H9 (cell line): Measurements from ENCODE around the gene PPFIBP2. TPM values are rescaled to one million over a fixed set of nuclear protein-coding genes. Genes with fewer than 3 reads are reported as not detected.

Source experiments
- DNase-seq: peaks from one replicate; pipeline ENCODE4 v3.0.0-alpha.2; 2017
- H2AFZ ChIP-seq: one replicate; pipeline ENCODE4 v1.6.1; 2013; ENCODE audit warnings: mild to moderate bottlenecking, low read length, control low read depth, moderate library complexity
- H2AK5ac ChIP-seq: 2 replicates; pipeline ENCODE4 v1.6.1; 2013; ENCODE audit warnings: low read length, control low read depth, mixed read lengths; ENCODE audit not compliant: insufficient read length
- H2BK120ac ChIP-seq: one replicate; pipeline ENCODE4 v1.6.1; 2013; ENCODE audit warnings: low read depth, mild to moderate bottlenecking, low read length, control low read depth, inconsistent platforms; ENCODE audit not compliant: poor library complexity, severe bottlenecking
- H2BK12ac ChIP-seq: 2 replicates; pipeline ENCODE4 v1.6.1; 2013; ENCODE audit warnings: low read length, control low read depth, mixed read lengths, low read depth; ENCODE audit not compliant: insufficient read length
- H2BK15ac ChIP-seq: 2 replicates; pipeline ENCODE4 v1.6.1; 2013; ENCODE audit warnings: low read depth, low read length, control low read depth
- H2BK20ac ChIP-seq: one replicate; pipeline ENCODE4 v1.6.1; 2013; ENCODE audit warnings: low read depth, mild to moderate bottlenecking, low read length, control low read depth, inconsistent platforms; ENCODE audit not compliant: poor library complexity, severe bottlenecking
- H2BK5ac ChIP-seq: 2 replicates; pipeline ENCODE4 v1.6.1; 2013; ENCODE audit warnings: low read length, control low read depth, mixed read lengths; ENCODE audit not compliant: insufficient read length
- H3K14ac ChIP-seq: 2 replicates; pipeline ENCODE4 v1.6.1; 2013; ENCODE audit warnings: low read length, control low read depth; ENCODE audit not compliant: insufficient read depth
- H3K18ac ChIP-seq: 2 replicates; pipeline ENCODE4 v1.6.1; 2013; ENCODE audit warnings: low read depth, mild to moderate bottlenecking, mixed read lengths, low read length, control low read depth; ENCODE audit not compliant: insufficient read length
- H3K23ac ChIP-seq: 2 replicates; pipeline ENCODE4 v1.6.1; 2013; ENCODE audit warnings: low read length, control low read depth, mixed read lengths, low read depth; ENCODE audit not compliant: insufficient read length
- H3K23me2 ChIP-seq: 2 replicates; pipeline ENCODE4 v1.6.1; 2013; ENCODE audit warnings: low read depth, mild to moderate bottlenecking, mixed read lengths, low read length, control low read depth; ENCODE audit not compliant: insufficient read length, poor library complexity, severe bottlenecking
- H3K27ac ChIP-seq: 2 replicates; pipeline ENCODE4 v1.5.1; 2013; ENCODE audit warnings: low read length, control low read depth, mixed read lengths, low read depth; ENCODE audit not compliant: insufficient read length
- H3K27me3 ChIP-seq: 2 replicates; pipeline ENCODE4 v1.6.1; 2013; ENCODE audit warnings: low read length, control low read depth, inconsistent platforms; ENCODE audit not compliant: insufficient read depth
- H3K4ac ChIP-seq: 2 replicates; pipeline ENCODE4 v1.6.1; 2013; ENCODE audit warnings: low read depth, mild to moderate bottlenecking, control low read depth, inconsistent platforms, low read length, moderate library complexity
- H3K4me1 ChIP-seq: 2 replicates; pipeline ENCODE4 v1.6.1; 2013; ENCODE audit warnings: low read length, control low read depth, inconsistent platforms; ENCODE audit not compliant: insufficient read depth
- H3K4me2 ChIP-seq: 2 replicates; pipeline ENCODE4 v1.6.1; 2013; ENCODE audit warnings: low read length, control low read depth, mixed read lengths; ENCODE audit not compliant: insufficient read length, insufficient read depth
- H3K56ac ChIP-seq: 2 replicates; pipeline ENCODE4 v1.6.1; 2013; ENCODE audit warnings: low read depth, mild to moderate bottlenecking, mixed read lengths, low read length, control low read depth; ENCODE audit not compliant: insufficient read length
- H3K79me1 ChIP-seq: 2 replicates; pipeline ENCODE4 v1.6.1; 2013; ENCODE audit warnings: low read depth, mild to moderate bottlenecking, moderate library complexity, low read length, control low read depth, inconsistent platforms; ENCODE audit not compliant: insufficient read depth, poor library complexity, severe bottlenecking
- H3K79me2 ChIP-seq: 2 replicates; pipeline ENCODE4 v1.6.1; 2013; ENCODE audit warnings: low read length, control low read depth, inconsistent platforms; ENCODE audit not compliant: insufficient read depth
- H3K9ac ChIP-seq: 2 replicates; pipeline ENCODE4 v1.6.1; 2013; ENCODE audit warnings: low read length, control low read depth, mixed read lengths; ENCODE audit not compliant: insufficient read length; ENCODE audit errors: extremely low read depth
- H3K9me3 ChIP-seq: one replicate; pipeline ENCODE4 v1.6.1; 2013; ENCODE audit warnings: low read depth, low read length, inconsistent platforms; ENCODE audit not compliant: control insufficient read depth
- H3T11ph ChIP-seq: one replicate; pipeline ENCODE4 v1.6.1; 2013; ENCODE audit warnings: mild to moderate bottlenecking, low read length, control low read depth, inconsistent platforms
- H4K20me1 ChIP-seq: one replicate; pipeline ENCODE4 v1.6.1; 2013; ENCODE audit not compliant: control insufficient read depth, insufficient read length, insufficient read depth
- H4K5ac ChIP-seq: 2 replicates; pipeline ENCODE4 v1.6.1; 2013; ENCODE audit warnings: low read depth, mild to moderate bottlenecking, mixed read lengths, low read length, control low read depth; ENCODE audit not compliant: insufficient read length
- H4K8ac ChIP-seq: replicated peaks from 2 replicates; pipeline ENCODE4 v1.6.1; 2013; ENCODE audit warnings: low read length, control low read depth, mixed read lengths, low read depth; ENCODE audit not compliant: insufficient read length
- H4K91ac ChIP-seq: 2 replicates; pipeline ENCODE4 v1.6.1; 2013; ENCODE audit warnings: low read depth, mild to moderate bottlenecking, moderate library complexity, mixed read lengths, low read length, control low read depth; ENCODE audit not compliant: insufficient read length
- H3K27ac Mint-ChIP-seq, 3 experiments: 2 replicates in 2 of 3; 3 replicates in 1 of 3; pipeline ENCODE4 v1.8.0; 2020 to 2021; ENCODE audit warnings: mixed read lengths in 3 of 3, mild to moderate bottlenecking in 1 of 3, moderate library complexity in 1 of 3
- H3K27me3 Mint-ChIP-seq: 2 replicates; pipeline ENCODE4 v1.8.0; 2021; ENCODE audit warnings: low read depth, mild to moderate bottlenecking, moderate library complexity, mixed read lengths
- H3K36me3 Mint-ChIP-seq, 3 experiments: 2 replicates in 2 of 3; 3 replicates in 1 of 3; pipeline ENCODE4 v1.8.0; 2020 to 2021; ENCODE audit warnings: low read depth in 3 of 3, mixed read lengths in 3 of 3; ENCODE audit not compliant: insufficient read depth in 1 of 3
- H3K4me1 Mint-ChIP-seq, 2 experiments: 2 replicates each; pipeline ENCODE4 v1.8.0; 2020; ENCODE audit warnings: mixed read lengths in 2 of 2
- H3K4me3 Mint-ChIP-seq, 2 experiments: 2 replicates in 1 of 2; 3 replicates in 1 of 2; pipeline ENCODE4 v1.8.0; 2020 to 2021; ENCODE audit warnings: mild to moderate bottlenecking in 2 of 2, mixed read lengths in 2 of 2, moderate library complexity in 1 of 2
- H3K9me3 Mint-ChIP-seq, 2 experiments: 2 replicates in 1 of 2; 3 replicates in 1 of 2; pipeline ENCODE4 v1.8.0; 2020; ENCODE audit warnings: mild to moderate bottlenecking in 2 of 2, mixed read lengths in 2 of 2, moderate library complexity in 1 of 2
- WGBS: extraction: QIAGEN DNeasy Blood & Tissue Kit; methylation state at CpG from one replicate; pipeline ENCODE4 v1.1.7; 2013; ENCODE audit warnings: missing lambda C conversion rate, low lambda C conversion rate, mixed read lengths; ENCODE audit not compliant: insufficient read length; ENCODE audit errors: extremely low coverage; 5-methylcytosine and 5-hydroxymethylcytosine counted together
- total RNA-seq: library from RNA; stranded (reverse); gene quantifications from 2 replicates; pipeline ENCODE4 v1.2.1, GENCODE V29; 2021
- TF ChIP-seq, protein P1 (sequence below): fragments of 200-600 bp; sonication (generic); conservative IDR thresholded peaks from 3 replicates; pipeline ENCODE4 v1.8.0; 2021; ENCODE audit warnings: antibody characterized with exemption, mild to moderate bottlenecking

The PPFIBP2 gene
- total RNA-seq, 1 experiment from 2014 or later = 8.3 TPM

DNA sequence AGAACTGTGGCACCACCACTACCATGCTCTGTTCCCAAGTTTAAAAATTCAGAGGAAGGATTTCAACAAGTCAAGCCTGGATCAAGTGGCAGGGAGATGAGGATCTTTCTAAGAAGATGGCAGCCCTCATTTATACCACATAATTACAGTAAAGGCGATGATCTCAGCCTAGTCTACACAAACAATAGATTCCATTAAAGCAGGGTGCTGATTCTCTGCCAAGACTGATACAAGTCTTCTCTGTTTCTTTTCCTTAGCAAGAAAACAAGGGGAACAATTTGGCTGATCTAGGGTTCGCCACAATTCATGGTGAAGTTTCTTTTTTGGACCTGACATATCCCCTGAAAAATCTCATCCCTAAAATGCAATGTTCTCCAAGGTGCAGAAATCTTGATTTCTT lies 73.9 kb downstream of the PPFIBP2 start:
- Mint-ChIP-seq H3K27ac (no peak overlapping the region), H3K4me3 (no peak overlapping the region), H3K36me3 (peaks cover 0 to 8% (median 2%) of the 10 kb centered on the region in 3 experiments; a peak in 4 of 7 replicates), H3K9me3 (no peaks in the 10 kb centered on the region), H3K27me3 (no peaks in the 10 kb centered on the region; the same call in 1 of the 2 replicates), H3K4me1 (peaks cover 21 to 31% of the 10 kb centered on the region in 2 experiments)
- H3K79me2 ChIP-seq = no peaks in the 10 kb centered on the region
- H3K18ac ChIP-seq = no peak overlapping the region
- H3K56ac ChIP-seq = no peak overlapping the region
- H3K27ac ChIP-seq = no peak overlapping the region
- H3K14ac ChIP-seq = no peak overlapping the region
- no peaks in the 10 kb centered on the region for H3K27me3 ChIP-seq
- no peak overlapping the region for H3K4ac ChIP-seq
- H3T11ph ChIP-seq = no peak overlapping the region
- no peak overlapping the region for H4K5ac ChIP-seq
- no peak overlapping the region for H2BK12ac ChIP-seq
- no peak overlapping the region for H2BK20ac ChIP-seq
- no peak overlapping the region for H4K8ac ChIP-seq
- H2BK5ac ChIP-seq = no peak overlapping the region
- H4K20me1 ChIP-seq = no peaks in the 10 kb centered on the region
- TF ChIP-seq, protein P1, sequence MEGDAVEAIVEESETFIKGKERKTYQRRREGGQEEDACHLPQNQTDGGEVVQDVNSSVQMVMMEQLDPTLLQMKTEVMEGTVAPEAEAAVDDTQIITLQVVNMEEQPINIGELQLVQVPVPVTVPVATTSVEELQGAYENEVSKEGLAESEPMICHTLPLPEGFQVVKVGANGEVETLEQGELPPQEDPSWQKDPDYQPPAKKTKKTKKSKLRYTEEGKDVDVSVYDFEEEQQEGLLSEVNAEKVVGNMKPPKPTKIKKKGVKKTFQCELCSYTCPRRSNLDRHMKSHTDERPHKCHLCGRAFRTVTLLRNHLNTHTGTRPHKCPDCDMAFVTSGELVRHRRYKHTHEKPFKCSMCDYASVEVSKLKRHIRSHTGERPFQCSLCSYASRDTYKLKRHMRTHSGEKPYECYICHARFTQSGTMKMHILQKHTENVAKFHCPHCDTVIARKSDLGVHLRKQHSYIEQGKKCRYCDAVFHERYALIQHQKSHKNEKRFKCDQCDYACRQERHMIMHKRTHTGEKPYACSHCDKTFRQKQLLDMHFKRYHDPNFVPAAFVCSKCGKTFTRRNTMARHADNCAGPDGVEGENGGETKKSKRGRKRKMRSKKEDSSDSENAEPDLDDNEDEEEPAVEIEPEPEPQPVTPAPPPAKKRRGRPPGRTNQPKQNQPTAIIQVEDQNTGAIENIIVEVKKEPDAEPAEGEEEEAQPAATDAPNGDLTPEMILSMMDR = no peak
- no peak overlapping the region for H2AFZ ChIP-seq
- DNase-seq = no peak
- H2BK120ac ChIP-seq = no peak overlapping the region
- no peak overlapping the region for H3K23ac ChIP-seq
- H3K9me3 ChIP-seq = no peaks in the 10 kb centered on the region
- no CpG with 5 or more reads among the region's 2 CpGs for WGBS
- H2AK5ac ChIP-seq = no peak overlapping the region
- no peak overlapping the region for H3K4me2 ChIP-seq
- H3K23me2 ChIP-seq = no peaks in the 10 kb centered on the region
- no peak overlapping the region for H4K91ac ChIP-seq
- H2BK15ac ChIP-seq = no peak overlapping the region
- no peaks in the 10 kb centered on the region for H3K79me1 ChIP-seq
- peaks cover 2% of the 10 kb centered on the region; the same call in 1 of the 2 replicates for H3K4me1 ChIP-seq
- H3K9ac ChIP-seq = no peak overlapping the region
